Femur (tissue), 1 donor: ENCODE results near the gene SIGLEC9.

Experiments
- DNase-seq: peaks from one replicate; pipeline ENCODE4 v3.0.0-alpha.2; 2017

SIGLEC9 gene

DNA sequence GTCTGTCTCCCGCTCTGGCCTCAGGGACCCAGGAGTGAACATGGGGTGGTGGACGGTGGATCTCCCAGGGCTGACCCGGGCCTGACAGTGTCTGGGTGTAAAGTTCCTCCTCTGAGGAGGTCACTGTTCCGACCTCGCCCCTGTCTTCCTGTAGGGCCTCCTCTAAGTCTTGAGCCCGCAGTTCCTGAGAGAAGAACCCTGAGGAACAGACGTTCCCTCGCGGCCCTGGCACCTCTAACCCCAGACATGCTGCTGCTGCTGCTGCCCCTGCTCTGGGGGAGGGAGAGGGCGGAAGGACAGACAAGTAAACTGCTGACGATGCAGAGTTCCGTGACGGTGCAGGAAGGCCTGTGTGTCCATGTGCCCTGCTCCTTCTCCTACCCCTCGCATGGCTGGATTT is at the start of gene SIGLEC9:
TSS of gene SIGLEC9 (plus strand) at position 178 of the 400 bp plus-strand sequence. CDS start at position 247, 69 bp downstream.
- peak; percentile 39 for DNase-seq

DNA sequence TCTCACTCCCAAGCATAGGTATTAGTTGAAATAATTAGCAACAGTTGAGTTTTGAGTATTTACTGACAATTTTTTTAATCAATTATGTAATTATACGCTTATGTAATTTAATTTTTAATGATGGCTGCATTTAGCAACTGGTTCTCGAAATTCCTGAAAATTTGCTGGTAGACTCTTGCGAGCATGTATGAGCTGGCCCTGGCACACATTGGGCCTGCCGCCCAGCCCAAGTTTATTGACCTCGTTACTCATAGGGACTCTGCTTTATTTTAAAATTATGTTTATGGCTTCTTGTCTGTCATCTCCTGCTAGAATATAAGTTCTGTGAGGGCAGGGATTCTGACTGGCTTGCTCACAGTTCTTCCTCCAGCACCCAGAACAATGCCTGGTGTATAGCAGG is 48.7 kb upstream of the SIGLEC9 start:
- no peak for DNase-seq

- DNase-seq: no peak
Measured at GRCh38 chr19:51076631-51077213, 48.0 kb upstream of the SIGLEC9 start.

DNA sequence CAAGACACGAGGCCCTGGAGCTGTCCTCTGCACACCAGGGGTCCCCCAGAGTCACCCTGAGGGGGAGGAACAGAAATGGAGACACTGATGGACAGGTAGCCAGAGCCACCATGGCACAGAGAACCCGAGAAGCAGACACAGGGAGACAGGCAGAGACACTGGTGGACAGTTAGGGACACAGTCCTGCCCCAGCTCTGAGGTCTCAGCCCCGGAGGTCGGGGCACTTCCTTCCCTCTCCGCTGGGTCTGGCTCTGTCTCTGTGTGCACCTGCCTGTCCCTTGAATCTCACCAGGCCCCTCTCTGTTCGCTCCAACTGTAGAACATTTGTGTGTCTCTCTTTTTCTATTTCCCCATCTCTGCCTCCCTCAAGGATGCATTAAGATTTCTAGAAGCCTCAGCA is 46.6 kb upstream of the SIGLEC9 start:
- DNase-seq: no peak

GRCh38 chr19:51078731-51079130 is 46.0 kb upstream of the SIGLEC9 start:
- DNase-seq: no peak

GRCh38 chr19:51079481-51080110 is 45.1 kb upstream of the SIGLEC9 start:
- DNase-seq: no peak

- DNase-seq: no peak
Measured at GRCh38 chr19:51081476-51081875, 43.2 kb upstream of the SIGLEC9 start.

DNA sequence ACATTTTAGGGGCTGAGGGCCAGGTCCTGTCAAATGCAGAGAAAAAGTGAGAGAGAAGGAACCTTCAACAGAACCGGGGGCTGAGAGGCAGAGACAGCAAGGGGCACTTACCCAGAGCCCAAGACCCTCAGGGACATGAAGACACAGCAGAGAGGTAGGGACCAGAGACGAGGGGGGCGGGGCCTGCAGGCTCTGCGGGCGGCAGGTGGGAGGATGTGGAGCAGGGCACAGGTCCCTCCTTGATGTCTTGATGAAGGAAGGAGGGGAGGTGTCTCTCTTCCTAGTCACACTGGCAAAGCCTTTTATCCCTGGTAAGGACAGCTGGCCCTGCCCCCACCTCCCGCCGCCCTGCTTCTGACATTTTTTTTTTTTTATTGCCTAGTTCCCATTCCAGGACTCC is 42.1 kb upstream of the SIGLEC9 start, which contains the start of gene KLK14:
TSS of gene KLK14 (minus strand) at position 277 of the 400 bp plus-strand sequence. CDS start at position 4, 273 bp downstream.
- no peak for DNase-seq

- DNase-seq: no peak
Measured at GRCh38 chr19:51083181-51083580, 41.5 kb upstream of the SIGLEC9 start.

GRCh38 chr19:51083783-51084182 is 40.9 kb upstream of the SIGLEC9 start:
- DNase-seq: no peak

- DNase-seq: no peak
Measured at GRCh38 chr19:51084505-51084904, 40.2 kb upstream of the SIGLEC9 start.

GRCh38 chr19:51086153-51086850 is 38.4 kb upstream of the SIGLEC9 start:
- DNase-seq: no peak

DNA sequence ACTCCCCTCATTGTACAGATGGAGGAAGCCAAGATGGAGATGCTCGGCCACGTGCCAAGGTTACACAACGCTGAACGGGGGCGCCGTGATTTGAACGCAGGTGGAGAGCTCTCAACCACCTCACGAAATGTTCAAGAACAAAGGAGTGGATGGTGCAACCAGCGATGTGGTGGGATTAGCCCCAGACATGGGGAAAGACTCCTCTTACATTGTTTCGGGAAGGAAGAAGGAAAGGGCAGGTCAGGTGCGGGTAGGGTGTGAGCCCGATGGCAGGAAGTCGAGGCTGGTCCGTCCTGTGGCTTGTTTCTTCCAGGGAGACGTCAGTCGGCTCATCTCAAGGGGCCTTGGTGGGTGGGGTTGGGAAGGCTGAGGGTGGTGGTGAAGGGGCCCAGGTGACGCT is 34.9 kb upstream of the SIGLEC9 start:
- no peak for DNase-seq

- DNase-seq: no peak
Measured at GRCh38 chr19:51090471-51090870, 34.2 kb upstream of the SIGLEC9 start.

DNA sequence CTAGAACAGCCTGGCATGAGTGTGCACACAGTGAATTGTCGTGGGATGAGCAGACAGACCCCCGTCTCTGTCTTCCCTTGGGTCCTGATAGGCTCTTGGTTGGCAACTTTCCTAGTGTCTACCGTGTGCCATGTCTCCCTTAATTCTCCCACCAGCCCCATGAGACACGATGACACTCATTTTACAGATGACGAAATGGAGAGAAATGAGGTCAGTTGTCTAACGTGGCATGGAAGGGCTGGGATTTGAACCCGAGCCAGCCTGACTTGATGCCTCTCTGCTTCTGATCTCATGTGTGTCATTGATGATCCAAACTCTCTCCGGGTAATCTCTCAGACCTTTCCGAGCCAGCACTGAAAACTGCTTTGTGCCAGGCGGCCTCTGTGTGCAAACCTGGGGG is 33.6 kb upstream of the SIGLEC9 start:
- DNase-seq: no peak

GRCh38 chr19:51091895-51092873 is 32.5 kb upstream of the SIGLEC9 start:
- no peak for DNase-seq

DNA sequence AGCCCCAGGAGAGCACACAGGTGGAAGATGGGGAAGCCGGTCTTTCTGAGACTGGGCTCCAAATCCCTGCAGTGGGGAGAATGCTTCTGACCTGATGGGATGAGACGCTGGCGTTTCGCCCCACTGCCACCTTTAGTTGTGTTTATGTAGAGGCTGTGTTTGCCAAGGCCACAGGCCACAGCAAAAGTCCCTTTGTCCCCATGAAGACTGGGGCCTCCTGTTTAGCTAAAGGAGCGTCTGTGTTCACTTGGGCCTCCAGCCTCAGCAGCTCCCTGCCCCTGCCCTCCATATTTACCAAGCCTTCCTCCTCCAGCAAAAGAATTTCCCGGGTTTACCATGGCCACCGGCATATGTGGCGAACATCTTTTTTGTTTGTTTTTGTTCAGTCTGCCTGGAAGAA is 31.6 kb upstream of the SIGLEC9 start:
- DNase-seq: no peak

DNA sequence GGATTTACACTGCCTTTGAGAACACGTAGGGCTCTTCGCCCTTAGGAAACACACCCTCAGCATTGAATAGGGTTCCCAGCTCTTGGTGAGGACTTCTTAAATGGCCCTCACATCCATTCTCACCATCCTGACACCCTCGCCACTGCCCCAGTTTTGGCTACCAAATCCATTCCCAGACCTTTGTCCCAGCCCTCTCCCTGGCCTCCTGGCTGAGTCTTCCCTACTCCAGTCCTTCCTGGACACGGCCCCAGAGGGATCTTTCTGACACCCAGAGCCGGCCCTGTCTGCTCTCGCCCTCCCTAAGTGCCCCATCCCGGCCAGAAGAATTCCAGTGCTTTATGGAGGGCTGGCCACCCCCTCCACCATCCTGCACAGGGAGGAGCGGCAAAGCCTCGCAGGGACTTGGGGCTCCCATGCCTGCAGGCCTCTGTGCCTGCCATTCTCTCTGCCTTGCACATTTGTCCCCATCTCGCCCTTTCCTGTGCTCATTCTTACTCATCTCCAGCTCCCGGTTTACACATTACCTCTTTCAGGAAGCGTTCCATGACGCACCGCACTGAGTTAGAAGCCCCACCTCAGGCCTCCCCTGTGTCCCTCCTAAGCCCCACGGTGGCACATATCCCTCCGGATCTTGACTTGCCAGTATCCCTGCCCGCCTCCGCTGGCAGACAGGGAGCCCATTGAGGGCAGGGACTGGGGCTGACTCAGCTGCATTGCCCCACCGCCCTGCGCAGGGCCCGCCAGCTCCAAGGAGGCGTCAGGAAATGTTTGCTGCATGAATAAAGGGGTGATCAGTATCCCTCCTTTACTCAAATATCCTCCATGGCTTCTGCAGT is 31.0 kb upstream of the SIGLEC9 start:
- DNase-seq: no peak

DNA sequence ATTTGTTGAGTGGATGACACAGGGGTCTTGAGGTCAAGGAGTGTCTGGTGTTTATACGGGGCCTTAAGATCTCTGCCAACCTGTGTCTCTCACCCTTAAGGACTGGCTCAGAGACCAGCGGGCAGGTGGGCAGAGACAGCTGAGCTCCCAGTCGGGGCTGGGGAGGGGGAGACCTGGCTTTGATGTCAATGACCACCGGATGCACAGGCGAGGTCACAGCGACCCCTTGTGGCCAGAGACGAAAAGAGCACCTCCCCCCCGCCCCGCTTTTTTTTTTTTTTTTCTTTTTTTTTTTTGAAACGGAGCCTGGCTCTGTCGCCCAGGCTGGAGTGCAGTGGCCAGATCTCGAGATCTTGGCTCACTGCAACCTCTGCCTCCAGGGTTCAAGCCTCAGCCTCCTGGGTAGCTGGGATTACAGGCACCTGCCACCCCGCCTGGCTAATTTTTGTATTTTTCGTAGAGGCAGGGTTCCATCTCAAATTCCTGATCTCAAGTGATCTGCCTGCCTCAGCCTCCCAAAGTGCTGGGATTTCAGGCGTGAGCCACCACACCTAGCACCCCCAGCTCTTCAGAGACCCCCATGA is 29.9 kb upstream of the SIGLEC9 start:
- DNase-seq: no peak

GRCh38 chr19:51096473-51097165 is 28.1 kb upstream of the SIGLEC9 start:
- DNase-seq: no peak

GRCh38 chr19:51097166-51097738 is 27.5 kb upstream of the SIGLEC9 start:
- DNase-seq: peak; percentile 60
